ENCODE data around the gene LTO1. TPM values are rescaled to one million over a fixed set of nuclear protein-coding genes. Genes with fewer than 3 reads are reported as not detected.

LTO1 gene
- total RNA-seq, 1 donor from 2014 or later: 21.4 TPM

- Mint-ChIP-seq H3K9me3 (ENCODE audit: unreplicated experiment) (no peaks in the 10 kb centered on the region), H3K4me3 (ENCODE audit: unreplicated experiment) (no peak overlapping the region), H3K4me1 (ENCODE audit: unreplicated experiment) (no peaks in the 10 kb centered on the region), H3K27ac (ENCODE audit: unreplicated experiment) (no peak overlapping the region), H3K27me3 (ENCODE audit: unreplicated experiment) (no peaks in the 10 kb centered on the region), H3K36me3 (ENCODE audit: unreplicated experiment) (peaks cover 28% of the 10 kb centered on the region)
- DNase-seq (ENCODE audit: extremely low spot score, unreplicated experiment): no peak
- TF ChIP-seq, protein P1, sequence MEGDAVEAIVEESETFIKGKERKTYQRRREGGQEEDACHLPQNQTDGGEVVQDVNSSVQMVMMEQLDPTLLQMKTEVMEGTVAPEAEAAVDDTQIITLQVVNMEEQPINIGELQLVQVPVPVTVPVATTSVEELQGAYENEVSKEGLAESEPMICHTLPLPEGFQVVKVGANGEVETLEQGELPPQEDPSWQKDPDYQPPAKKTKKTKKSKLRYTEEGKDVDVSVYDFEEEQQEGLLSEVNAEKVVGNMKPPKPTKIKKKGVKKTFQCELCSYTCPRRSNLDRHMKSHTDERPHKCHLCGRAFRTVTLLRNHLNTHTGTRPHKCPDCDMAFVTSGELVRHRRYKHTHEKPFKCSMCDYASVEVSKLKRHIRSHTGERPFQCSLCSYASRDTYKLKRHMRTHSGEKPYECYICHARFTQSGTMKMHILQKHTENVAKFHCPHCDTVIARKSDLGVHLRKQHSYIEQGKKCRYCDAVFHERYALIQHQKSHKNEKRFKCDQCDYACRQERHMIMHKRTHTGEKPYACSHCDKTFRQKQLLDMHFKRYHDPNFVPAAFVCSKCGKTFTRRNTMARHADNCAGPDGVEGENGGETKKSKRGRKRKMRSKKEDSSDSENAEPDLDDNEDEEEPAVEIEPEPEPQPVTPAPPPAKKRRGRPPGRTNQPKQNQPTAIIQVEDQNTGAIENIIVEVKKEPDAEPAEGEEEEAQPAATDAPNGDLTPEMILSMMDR (IDR thresholded peaks at IDR 0.05): no peak
Measured at GRCh38 chr11:69652999-69653398, 22.2 kb downstream of the LTO1 start.

DNA sequence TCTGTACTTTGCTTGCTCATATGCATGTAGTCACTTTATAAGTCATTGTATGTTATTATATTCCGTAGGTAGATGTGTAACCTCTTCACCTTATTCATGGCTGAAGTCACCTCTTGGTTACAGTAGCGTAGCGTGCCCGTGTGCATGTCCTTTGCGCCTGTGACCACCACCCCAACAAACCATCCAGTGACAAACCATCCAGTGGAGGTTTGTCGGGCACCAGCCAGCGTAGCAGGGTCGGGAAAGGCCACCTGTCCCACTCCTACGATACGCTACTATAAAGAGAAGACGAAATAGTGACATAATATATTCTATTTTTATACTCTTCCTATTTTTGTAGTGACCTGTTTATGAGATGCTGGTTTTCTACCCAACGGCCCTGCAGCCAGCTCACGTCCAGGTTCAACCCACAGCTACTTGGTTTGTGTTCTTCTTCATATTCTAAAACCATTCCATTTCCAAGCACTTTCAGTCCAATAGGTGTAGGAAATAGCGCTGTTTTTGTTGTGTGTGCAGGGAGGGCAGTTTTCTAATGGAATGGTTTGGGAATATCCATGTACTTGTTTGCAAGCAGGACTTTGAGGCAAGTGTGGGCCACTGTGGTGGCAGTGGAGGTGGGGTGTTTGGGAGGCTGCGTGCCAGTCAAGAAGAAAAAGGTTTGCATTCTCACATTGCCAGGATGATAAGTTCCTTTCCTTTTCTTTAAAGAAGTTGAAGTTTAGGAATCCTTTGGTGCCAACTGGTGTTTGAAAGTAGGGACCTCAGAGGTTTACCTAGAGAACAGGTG, 23.1 kb downstream of the LTO1 start:
- TF ChIP-seq, protein P1 (IDR thresholded peaks at IDR 0.05): no peak
- H3K9me3 Mint-ChIP-seq (ENCODE audit: unreplicated experiment): no peaks in the 10 kb centered on the region
- peaks cover 30% of the 10 kb centered on the region for H3K36me3 Mint-ChIP-seq (ENCODE audit: unreplicated experiment)
- no peaks in the 10 kb centered on the region for H3K27me3 Mint-ChIP-seq (ENCODE audit: unreplicated experiment)
- no peaks in the 10 kb centered on the region for H3K4me1 Mint-ChIP-seq (ENCODE audit: unreplicated experiment)
- DNase-seq (ENCODE audit: extremely low spot score, unreplicated experiment): no peak
- H3K27ac Mint-ChIP-seq (ENCODE audit: unreplicated experiment): no peak overlapping the region
- no peak overlapping the region for H3K4me3 Mint-ChIP-seq (ENCODE audit: unreplicated experiment)

DNA sequence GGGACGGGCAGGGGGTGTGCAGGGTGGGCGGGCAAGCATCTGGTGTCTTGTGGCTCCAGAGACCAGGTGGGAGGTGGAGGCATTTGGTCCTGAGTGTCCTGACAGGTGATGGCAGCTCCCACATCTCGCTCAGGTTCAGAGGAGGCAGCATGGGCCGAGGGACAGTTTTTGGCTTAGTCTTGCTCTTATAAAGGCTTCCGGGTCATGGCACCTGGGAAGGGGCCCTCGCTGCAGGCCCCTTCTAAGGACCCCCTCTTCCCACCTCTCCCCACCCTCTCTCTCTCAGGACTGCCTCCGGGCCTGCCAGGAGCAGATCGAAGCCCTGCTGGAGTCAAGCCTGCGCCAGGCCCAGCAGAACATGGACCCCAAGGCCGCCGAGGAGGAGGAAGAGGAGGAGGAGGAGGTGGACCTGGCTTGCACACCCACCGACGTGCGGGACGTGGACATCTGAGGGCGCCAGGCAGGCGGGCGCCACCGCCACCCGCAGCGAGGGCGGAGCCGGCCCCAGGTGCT, 24.3 kb downstream of the LTO1 start:
- no peak for DNase-seq (ENCODE audit: extremely low spot score, unreplicated experiment)
- Mint-ChIP-seq H3K27ac (ENCODE audit: unreplicated experiment) (no peak overlapping the region), H3K9me3 (ENCODE audit: unreplicated experiment) (no peaks in the 10 kb centered on the region), H3K4me1 (ENCODE audit: unreplicated experiment) (peaks cover 3% of the 10 kb centered on the region), H3K27me3 (ENCODE audit: unreplicated experiment) (no peaks in the 10 kb centered on the region), H3K36me3 (ENCODE audit: unreplicated experiment) (peaks cover 30% of the 10 kb centered on the region), H3K4me3 (ENCODE audit: unreplicated experiment) (no peak overlapping the region)
- TF ChIP-seq, protein P1 (IDR thresholded peaks at IDR 0.05): no peak

GRCh38 chr11:69650081-69650831, 24.9 kb downstream of the LTO1 start:
- H3K27me3 Mint-ChIP-seq (ENCODE audit: unreplicated experiment): no peaks in the 10 kb centered on the region
- no peak overlapping the region for H3K4me3 Mint-ChIP-seq (ENCODE audit: unreplicated experiment)
- H3K4me1 Mint-ChIP-seq (ENCODE audit: unreplicated experiment): peaks cover 6% of the 10 kb centered on the region
- DNase-seq (ENCODE audit: extremely low spot score, unreplicated experiment): no peak
- no peak overlapping the region for H3K27ac Mint-ChIP-seq (ENCODE audit: unreplicated experiment)
- H3K9me3 Mint-ChIP-seq (ENCODE audit: unreplicated experiment): no peaks in the 10 kb centered on the region
- TF ChIP-seq, protein P1 (IDR thresholded peaks at IDR 0.05): no peak
- peaks cover 30% of the 10 kb centered on the region for H3K36me3 Mint-ChIP-seq (ENCODE audit: unreplicated experiment)

DNA sequence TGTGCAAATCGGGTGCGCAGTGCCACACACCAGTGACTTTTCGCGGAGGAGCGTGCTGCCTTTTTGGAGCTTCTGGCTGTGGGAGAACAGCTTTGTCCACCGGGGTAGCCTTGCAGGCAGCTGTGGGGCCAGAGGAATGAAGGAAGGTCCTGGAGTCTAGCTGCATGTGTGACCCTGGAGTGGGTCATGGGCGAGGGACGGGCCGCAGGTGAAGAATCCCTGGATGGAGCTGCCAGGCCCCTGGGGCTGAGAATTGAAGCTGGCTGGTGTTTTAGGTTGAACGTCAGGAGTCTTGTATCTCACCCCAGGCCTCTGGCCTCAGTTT, 25.6 kb downstream of the LTO1 start:
- no peaks in the 10 kb centered on the region for H3K27me3 Mint-ChIP-seq (ENCODE audit: unreplicated experiment)
- H3K9me3 Mint-ChIP-seq (ENCODE audit: unreplicated experiment): no peaks in the 10 kb centered on the region
- no peak for DNase-seq (ENCODE audit: extremely low spot score, unreplicated experiment)
- H3K4me3 Mint-ChIP-seq (ENCODE audit: unreplicated experiment): no peak overlapping the region
- H3K36me3 Mint-ChIP-seq (ENCODE audit: unreplicated experiment): peaks cover 30% of the 10 kb centered on the region
- no peak overlapping the region for H3K27ac Mint-ChIP-seq (ENCODE audit: unreplicated experiment)
- TF ChIP-seq, protein P1 (IDR thresholded peaks at IDR 0.05): no peak
- peaks cover 12% of the 10 kb centered on the region for H3K4me1 Mint-ChIP-seq (ENCODE audit: unreplicated experiment)
